Tibial artery (tissue), 4 donors: ENCODE measurements around the gene CDIP1.

Source experiments
- DNase-seq, 2 donors: peaks; one replicate each; pipeline ENCODE4 v3.0.0-alpha.2; 2019
- H3K27ac ChIP-seq, 2 donors: fragments of 200-600 bp; sonication (generic) in 1 of 2; 1 replicate in 1 of 2; 2 replicates in 1 of 2; pipeline ENCODE4 v1.5.1; 2018 to 2019; ENCODE audit warnings: mild to moderate bottlenecking in 1 of 2
- H3K27me3 ChIP-seq, 2 donors: fragments of 200-600 bp; sonication (generic) in 1 of 2; one replicate each; pipeline versions ENCODE4 v1.5.1 to v1.6.0; 2016 to 2019
- H3K36me3 ChIP-seq, 3 donors: fragments of 200-600 bp; sonication (generic) in 2 of 3; one replicate each; pipeline ENCODE4 v1.5.1; 2016 to 2019; ENCODE audit warnings: mild to moderate bottlenecking in 2 of 3
- H3K4me1 ChIP-seq, 4 donors: fragments of 200-600 bp; sonication (generic) in 2 of 4; 1 replicate in 3 of 4; 2 replicates in 1 of 4; pipeline ENCODE4 v1.5.1; 2016 to 2019
- H3K4me3 ChIP-seq, 2 donors: fragments of 200-600 bp; sonication (generic) in 1 of 2; 1 replicate in 1 of 2; 2 replicates in 1 of 2; pipeline ENCODE4 v1.5.1; 2018 to 2019; ENCODE audit warnings: mild to moderate bottlenecking in 2 of 2
- H3K9me3 ChIP-seq, 3 donors: fragments of 200-600 bp; sonication (generic) in 1 of 3; one replicate each; pipeline ENCODE4 v1.5.1; 2016 to 2019
- CTCF ChIP-seq, 2 experiments: fragments of 200-600 bp in 1 of 2; fragments of 450-650 bp in 1 of 2; IDR thresholded peaks; one replicate each; pipeline ENCODE4 v1.5.1; 2017 to 2019; ENCODE audit warnings: antibody characterized with exemption in 2 of 2, mild to moderate bottlenecking in 1 of 2, moderate library complexity in 1 of 2
- intact Hi-C: fragments of 100-400 bp; cut with DNase I; formaldehyde crosslinking; loops from one replicate; pipeline ENCODE4 v1.15.0; 2023; ENCODE audit warnings: low total_unique reads

CDIP1 gene

GRCh38 chr16:4524571-4524970, 14.0 kb downstream of the CDIP1 start:
- Histone ChIP-seq H3K27ac (no peak overlapping the region), H3K9me3 (no peaks in the 10 kb centered on the region), H3K4me3 (no peak overlapping the region), H3K27me3 (no peaks in the 10 kb centered on the region), H3K36me3 (peaks cover 0 to 19% (median 6%) of the 10 kb centered on the region in 3 donors), H3K4me1 (peaks cover 0 to 16% (median 7%) of the 10 kb centered on the region in 4 donors)
- TF ChIP-seq CTCF (IDR thresholded peaks at IDR 0.05), result no peak
- no peak for DNase-seq
- intact Hi-C loops, result no loop called here

GRCh38 chr16:4523686-4524085, 14.9 kb downstream of the CDIP1 start:
- Histone ChIP-seq H3K27me3 (no peaks in the 10 kb centered on the region), H3K4me3 (no peak overlapping the region), H3K4me1 (peaks cover 0 to 11% (median 5%) of the 10 kb centered on the region in 4 donors), H3K9me3 (no peaks in the 10 kb centered on the region), H3K27ac (no peak overlapping the region), H3K36me3 (peaks cover 0 to 19% (median 6%) of the 10 kb centered on the region in 3 donors)
- intact Hi-C loops, result no loop called here
- TF ChIP-seq CTCF (IDR thresholded peaks at IDR 0.05), result no peak
- no peak for DNase-seq

- peak in 1 of 2 donors; percentile 74 for DNase-seq
- no peaks in the 10 kb centered on the region for H3K27me3 ChIP-seq
- H3K36me3 ChIP-seq, result peaks cover 0 to 19% (median 6%) of the 10 kb centered on the region in 3 donors
- intact Hi-C loops, result no loop called here
- TF ChIP-seq CTCF (IDR thresholded peaks at IDR 0.05), result no peak
- H3K4me3 ChIP-seq, result no peak overlapping the region
- H3K27ac ChIP-seq, result no peak overlapping the region
- H3K4me1 ChIP-seq, result peaks cover 0 to 11% (median 5%) of the 10 kb centered on the region in 4 donors
- no peaks in the 10 kb centered on the region for H3K9me3 ChIP-seq
Measured at GRCh38 chr16:4522051-4522581, 16.5 kb downstream of the CDIP1 start.

- intact Hi-C loops, result no loop called here
Measured at GRCh38 chr16:4520913-4521312, 17.7 kb downstream of the CDIP1 start.

GRCh38 chr16:4519274-4520058, 19.1 kb downstream of the CDIP1 start:
- H3K36me3 ChIP-seq, result peaks cover 0 to 21% (median 6%) of the 10 kb centered on the region in 3 donors
- H3K4me1 ChIP-seq, result peaks cover 0 to 17% (median 7%) of the 10 kb centered on the region in 4 donors
- intact Hi-C loops, result no loop called here
- no peaks in the 10 kb centered on the region for H3K9me3 ChIP-seq
- TF ChIP-seq CTCF (IDR thresholded peaks at IDR 0.05), result no peak
- H3K4me3 ChIP-seq, result no peak overlapping the region
- DNase-seq, result no peak
- H3K27ac ChIP-seq, result no peak overlapping the region
- H3K27me3 ChIP-seq, result no peaks in the 10 kb centered on the region

More at GRCh38 chr16:4520913-4521312, 17.7 kb downstream of the CDIP1 start:
- Histone ChIP-seq H3K9me3 (no peaks in the 10 kb centered on the region), H3K27me3 (no peaks in the 10 kb centered on the region), H3K4me1 (peaks cover 0 to 11% (median 5%) of the 10 kb centered on the region in 4 donors), H3K27ac (no peak overlapping the region), H3K4me3 (no peak overlapping the region), H3K36me3 (peaks cover 0 to 19% (median 6%) of the 10 kb centered on the region in 3 donors)
- no peak for TF ChIP-seq CTCF (IDR thresholded peaks at IDR 0.05)
- DNase-seq, result no peak
